OCI-LY3 (cell line): ENCODE results near the gene FBXO46.

Experiments used
- H2AFZ ChIP-seq: fragments of 200-600, 300-600 bp; shearing (Covaris generic); 2 replicates; pipeline ENCODE4 v1.6.0; 2014; ENCODE audit warnings: antibody characterized with exemption, low read depth, low read length
- H3K27ac ChIP-seq: fragments of 200-600, 300-600 bp; sonication (generic); 2 replicates; pipeline ENCODE4 v1.5.1; 2014; ENCODE audit warnings: mild to moderate bottlenecking, low read length, moderate library complexity, mixed read lengths
- H3K27me3 ChIP-seq: fragments of 200-600, 300-600 bp; sonication (generic); 2 replicates; pipeline ENCODE4 v1.6.1; 2014; ENCODE audit warnings: low read depth, low read length, mixed read lengths
- H3K36me3 ChIP-seq: fragments of 200-600, 300-600 bp; sonication (generic); replicated peaks from 2 replicates; pipeline ENCODE3; 2014; ENCODE audit warnings: low read depth, low read length, mixed read lengths
- H3K4me1 ChIP-seq: fragments of 300-600, 200-600 bp; sonication (generic); 2 replicates; pipeline ENCODE4 v1.6.1; 2014; ENCODE audit warnings: low read length, mixed read lengths
- H3K4me2 ChIP-seq: fragments of 200-600, 300-600 bp; sonication (generic); 2 replicates; pipeline ENCODE4 v1.6.1; 2014; ENCODE audit warnings: low read length, mixed read lengths
- H3K4me3 ChIP-seq: fragments of 300-600, 200-600 bp; sonication (generic); 2 replicates; pipeline ENCODE4 v1.5.1; 2014; ENCODE audit warnings: antibody characterized with exemption, mild to moderate bottlenecking, low read length, moderate library complexity
- H3K79me2 ChIP-seq: fragments of 300-600, 200-600 bp; shearing (Covaris generic); 2 replicates; pipeline ENCODE4 v1.6.1; 2014; ENCODE audit warnings: mild to moderate bottlenecking, low read length, mixed read lengths
- H3K9ac ChIP-seq: fragments of 300-600, 200-600 bp; shearing (Covaris generic); 2 replicates; pipeline ENCODE4 v1.6.0; 2014; ENCODE audit warnings: mild to moderate bottlenecking, low read length, moderate library complexity
- H3K9me3 ChIP-seq: fragments of 200-600, 300-600 bp; shearing (Covaris generic); 2 replicates; pipeline ENCODE4 v1.6.1; 2014; ENCODE audit warnings: low read length, mixed read lengths; ENCODE audit not compliant: insufficient read depth
- H4K20me1 ChIP-seq: fragments of 200-600, 300-600 bp; sonication (generic); 2 replicates; pipeline ENCODE4 v1.6.1; 2016; ENCODE audit warnings: low read length, mixed read lengths; ENCODE audit not compliant: insufficient read depth
- CTCF ChIP-seq: fragments of 200-600, 300-600 bp; sonication (generic); IDR thresholded peaks from 2 replicates; pipeline ENCODE4 v1.5.1; 2014; ENCODE audit warnings: antibody characterized with exemption, low read length, low read depth
- EZH2phosphoT487 ChIP-seq: fragments of 200-600 bp; shearing (Covaris generic); IDR thresholded peaks from 2 replicates; pipeline ENCODE4 v1.6.1; 2018; ENCODE audit warnings: antibody characterized with exemption, mixed run types, low read depth

Gene FBXO46

GRCh38 chr19:45765702-45766295, 35.1 kb upstream of the FBXO46 start:
- no peaks in the 10 kb centered on the region for H3K27me3 ChIP-seq
- H3K9me3 ChIP-seq: no peaks in the 10 kb centered on the region
- no peak overlapping the region for H3K4me2 ChIP-seq
- H3K27ac ChIP-seq: no peak overlapping the region
- TF ChIP-seq EZH2phosphoT487: no peak
- no peak for TF ChIP-seq CTCF
- no peak overlapping the region for H3K4me3 ChIP-seq
- peaks cover 4% of the 10 kb centered on the region; the same call in 1 of the 2 replicates for H3K4me1 ChIP-seq
- no peaks in the 10 kb centered on the region for H3K79me2 ChIP-seq
- H4K20me1 ChIP-seq: no peaks in the 10 kb centered on the region
- no peak overlapping the region for H2AFZ ChIP-seq
- no peaks in the 10 kb centered on the region for H3K36me3 ChIP-seq
- H3K9ac ChIP-seq: no peak overlapping the region

GRCh38 chr19:45764945-45765701, 34.4 kb upstream of the FBXO46 start:
- Histone ChIP-seq H3K4me2 (no peak overlapping the region), H3K79me2 (no peaks in the 10 kb centered on the region), H4K20me1 (no peaks in the 10 kb centered on the region), H3K9ac (no peak overlapping the region), H3K4me3 (no peak overlapping the region), H3K9me3 (no peaks in the 10 kb centered on the region), H2AFZ (no peak overlapping the region), H3K27me3 (no peaks in the 10 kb centered on the region), H3K36me3 (no peaks in the 10 kb centered on the region), H3K4me1 (peaks cover 4% of the 10 kb centered on the region; the same call in 1 of the 2 replicates), H3K27ac (no peak overlapping the region)
- TF ChIP-seq EZH2phosphoT487 (no peak), CTCF (no peak)

GRCh38 chr19:45764475-45764874, 33.8 kb upstream of the FBXO46 start:
- no peak overlapping the region for H3K4me2 ChIP-seq
- no peaks in the 10 kb centered on the region for H3K9me3 ChIP-seq
- H3K36me3 ChIP-seq: no peaks in the 10 kb centered on the region
- H4K20me1 ChIP-seq: no peaks in the 10 kb centered on the region
- no peak for TF ChIP-seq CTCF
- no peak for TF ChIP-seq EZH2phosphoT487
- H3K9ac ChIP-seq: no peak overlapping the region
- H3K4me3 ChIP-seq: no peak overlapping the region
- H2AFZ ChIP-seq: no peak overlapping the region
- H3K27ac ChIP-seq: no peak overlapping the region
- peaks cover 4% of the 10 kb centered on the region; the same call in 1 of the 2 replicates for H3K4me1 ChIP-seq
- H3K27me3 ChIP-seq: no peaks in the 10 kb centered on the region
- H3K79me2 ChIP-seq: no peaks in the 10 kb centered on the region

- H3K9ac ChIP-seq: no peak overlapping the region
- no peak overlapping the region for H2AFZ ChIP-seq
- no peak overlapping the region for H3K27ac ChIP-seq
Observed at GRCh38 chr19:45763691-45764294, 33.1 kb upstream of the FBXO46 start.

More at GRCh38 chr19:45763691-45764294, 33.1 kb upstream of the FBXO46 start:
- TF ChIP-seq EZH2phosphoT487: no peak
- TF ChIP-seq CTCF: no peak
- Histone ChIP-seq H4K20me1 (no peaks in the 10 kb centered on the region), H3K9me3 (no peaks in the 10 kb centered on the region), H3K4me2 (no peak overlapping the region), H3K4me1 (peaks cover 4% of the 10 kb centered on the region; the same call in 1 of the 2 replicates), H3K4me3 (no peak overlapping the region), H3K79me2 (no peaks in the 10 kb centered on the region), H3K36me3 (no peaks in the 10 kb centered on the region), H3K27me3 (no peaks in the 10 kb centered on the region)
